ENCODE data around the gene PUS1.

PUS1 gene

DNA sequence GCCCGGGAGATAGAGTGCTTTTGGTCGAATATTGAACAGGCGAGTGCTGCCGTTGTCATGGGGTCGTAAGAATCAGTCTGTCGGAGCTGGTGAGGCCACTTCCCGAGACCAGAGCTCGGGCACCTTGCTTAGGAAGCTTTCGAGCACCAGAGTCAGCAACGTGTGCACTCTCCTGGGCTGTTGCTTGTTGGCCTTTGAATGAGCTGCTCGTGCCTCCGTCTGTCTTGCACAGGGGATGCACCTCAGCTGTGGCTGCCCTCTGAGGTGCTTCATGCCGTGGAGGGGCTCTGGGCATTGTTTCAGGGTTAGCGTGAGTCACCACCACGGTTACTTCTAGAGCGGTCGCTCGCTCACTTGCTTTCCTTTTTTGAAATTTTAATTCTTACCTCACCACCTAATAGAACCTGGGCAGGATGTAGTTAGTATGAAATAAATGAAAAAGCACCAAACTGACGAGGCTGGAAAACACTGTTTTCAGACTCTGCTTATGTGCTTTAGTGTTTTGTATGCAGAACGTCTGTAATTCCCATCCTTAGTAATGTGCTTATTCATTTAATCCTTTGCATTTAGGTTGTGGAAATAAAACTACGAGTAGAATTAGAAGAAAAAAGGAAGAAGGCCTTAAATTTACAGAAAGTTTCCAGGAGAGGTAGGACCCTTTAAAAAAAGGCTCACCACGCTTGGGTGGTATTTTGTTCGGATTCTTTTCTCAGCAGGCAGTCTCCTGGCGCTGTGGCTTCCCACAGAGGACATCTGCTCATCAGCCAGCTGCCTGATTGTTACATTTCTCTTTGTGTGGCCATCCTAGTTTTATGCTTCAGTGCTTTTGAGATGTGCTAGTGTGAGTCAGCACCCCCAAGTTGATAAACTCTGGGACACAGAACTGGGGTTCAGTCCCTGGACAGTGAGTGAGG, 61.2 kb downstream of the PUS1 start:
- DNase-seq (ENCODE audit: extremely low read depth in 1 of 2, low read depth in 1 of 2), result no peak

DNA sequence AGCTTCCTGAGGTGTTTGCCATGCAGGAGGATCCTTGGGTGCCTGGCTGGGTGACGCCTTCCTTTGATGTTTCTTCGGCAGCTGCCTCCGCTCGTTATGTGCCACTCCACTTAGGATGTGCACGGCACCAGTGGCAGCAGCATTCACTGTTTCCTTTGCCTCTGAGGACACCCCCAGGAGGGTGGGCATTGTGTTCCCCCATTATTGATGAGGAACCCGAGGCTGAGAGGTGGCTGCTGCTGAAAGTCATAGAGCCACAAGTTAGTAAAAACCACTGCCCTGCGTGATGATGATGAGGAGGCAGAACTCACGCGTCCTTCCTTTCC, 61.9 kb downstream of the PUS1 start:
- no peak for DNase-seq (ENCODE audit: extremely low read depth in 1 of 2, low read depth in 1 of 2)

DNA sequence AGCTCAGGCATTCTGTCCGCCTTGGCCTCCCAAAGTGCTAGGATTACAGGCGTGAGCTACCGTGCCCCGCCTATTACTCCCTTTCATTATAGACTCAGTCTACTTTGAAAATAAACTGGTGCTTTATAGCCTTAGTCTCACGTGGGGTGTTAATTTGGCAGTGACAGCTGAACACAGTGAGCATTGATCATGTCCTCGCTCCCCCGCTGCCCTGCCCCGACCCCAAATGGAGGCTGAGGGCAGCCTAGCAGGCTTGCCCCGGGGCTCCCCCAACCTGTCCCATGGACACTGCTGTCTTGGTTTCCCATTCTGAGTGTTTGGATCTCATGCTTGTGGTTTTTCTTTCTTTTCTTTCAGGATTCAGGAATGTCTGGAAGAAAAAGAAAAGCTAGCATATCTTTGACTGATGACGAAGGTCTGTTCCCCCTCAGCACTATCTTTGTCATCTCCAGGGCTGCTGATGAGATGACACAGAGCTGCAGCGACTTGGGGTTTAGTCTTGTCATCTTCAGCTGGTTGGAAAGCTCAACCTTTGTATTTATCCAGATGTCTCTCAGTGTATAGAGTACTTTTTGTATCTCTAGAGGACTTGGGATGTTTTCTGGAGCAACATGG, 62.8 kb downstream of the PUS1 start:
- DNase-seq (ENCODE audit: extremely low read depth in 1 of 2, low read depth in 1 of 2), result no peak

DNA sequence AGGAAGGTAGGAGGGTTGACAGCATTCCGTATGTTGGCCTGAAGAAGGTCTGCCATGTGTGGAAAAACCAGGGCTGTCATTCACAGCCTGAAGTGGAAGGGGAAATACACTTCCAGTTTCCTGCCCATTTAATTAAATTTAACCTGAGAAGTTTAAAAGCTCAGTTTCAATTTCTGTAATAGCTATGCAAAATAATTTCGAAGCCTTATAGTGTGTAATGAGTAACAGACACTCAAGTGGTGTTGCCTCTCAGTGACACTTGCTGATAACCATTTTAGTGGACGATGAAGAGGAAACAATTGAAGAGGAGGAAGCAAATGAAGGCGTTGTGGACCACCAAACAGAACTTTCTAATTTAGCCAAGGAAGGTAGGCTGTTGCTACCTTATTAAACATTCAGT, 65.5 kb downstream of the PUS1 start:
- DNase-seq (ENCODE audit: extremely low read depth in 1 of 2, low read depth in 1 of 2), result no peak
